ENCODE data around the gene CRBN. TPM values are rescaled to one million over a fixed set of nuclear protein-coding genes. Genes with fewer than 3 reads are reported as not detected.

The CRBN gene
- total RNA-seq, 4 donors from 2014 or later: 56.1 to 205 (median 124) TPM

DNA sequence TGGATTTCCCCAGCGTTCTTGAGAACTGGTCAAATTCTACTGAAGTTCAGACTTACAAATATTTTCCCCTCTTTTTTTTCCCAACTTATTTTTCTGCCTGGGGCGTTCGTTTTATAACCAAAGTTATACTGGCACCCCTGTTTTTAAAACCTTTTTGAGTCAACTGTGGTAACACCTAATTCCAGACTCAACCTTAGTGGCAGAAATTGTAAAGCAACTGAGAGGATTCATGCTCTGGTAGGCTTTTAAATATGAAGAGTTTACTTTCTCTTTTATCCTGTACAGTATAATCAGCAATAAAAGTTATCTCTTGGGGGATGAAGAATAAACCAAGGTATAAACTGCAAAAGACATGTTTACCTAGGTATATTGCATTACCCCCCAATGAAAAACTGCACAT, 71.6 kb downstream of the CRBN start:
- no peak for ATAC-seq

DNA sequence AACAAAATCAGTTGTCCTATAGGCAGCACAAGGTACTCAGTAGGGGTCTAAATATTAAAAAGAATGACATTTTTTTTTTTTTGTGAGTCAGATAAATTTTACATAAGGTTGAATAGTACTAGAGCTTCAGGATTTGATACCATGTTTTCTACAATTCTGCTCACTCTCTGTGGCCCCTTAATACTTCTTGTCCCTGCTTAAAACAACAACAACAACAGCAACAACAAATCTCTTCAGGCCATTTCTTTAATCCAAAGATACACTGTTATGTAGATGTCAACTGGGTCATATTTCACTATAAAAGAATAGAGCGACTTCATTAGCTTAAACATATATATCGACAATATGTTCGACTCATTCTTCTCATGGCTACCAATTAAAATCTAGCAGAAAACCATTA, 72.3 kb downstream of the CRBN start:
- Histone ChIP-seq H3K27me3 (peaks cover 5% of the 10 kb centered on the region), H3K9me3 (no peaks in the 10 kb centered on the region), H3K36me3 (no peaks in the 10 kb centered on the region), H3K4me3 (no peak overlapping the region), H3K4me1 (no peaks in the 10 kb centered on the region), H3K27ac (no peak overlapping the region)
- no peak for ATAC-seq
- 98 to 100% methylated on average over 3 of the region's 3 CpGs for WGBS, 2 donors (ENCODE audit: low coverage in 1 of 2)
- TF ChIP-seq POLR2AphosphoS5 (IDR thresholded peaks at IDR 0.05) (no peak), POLR2A (IDR thresholded peaks at IDR 0.05) (no peak)
- TF ChIP-seq, protein P1, sequence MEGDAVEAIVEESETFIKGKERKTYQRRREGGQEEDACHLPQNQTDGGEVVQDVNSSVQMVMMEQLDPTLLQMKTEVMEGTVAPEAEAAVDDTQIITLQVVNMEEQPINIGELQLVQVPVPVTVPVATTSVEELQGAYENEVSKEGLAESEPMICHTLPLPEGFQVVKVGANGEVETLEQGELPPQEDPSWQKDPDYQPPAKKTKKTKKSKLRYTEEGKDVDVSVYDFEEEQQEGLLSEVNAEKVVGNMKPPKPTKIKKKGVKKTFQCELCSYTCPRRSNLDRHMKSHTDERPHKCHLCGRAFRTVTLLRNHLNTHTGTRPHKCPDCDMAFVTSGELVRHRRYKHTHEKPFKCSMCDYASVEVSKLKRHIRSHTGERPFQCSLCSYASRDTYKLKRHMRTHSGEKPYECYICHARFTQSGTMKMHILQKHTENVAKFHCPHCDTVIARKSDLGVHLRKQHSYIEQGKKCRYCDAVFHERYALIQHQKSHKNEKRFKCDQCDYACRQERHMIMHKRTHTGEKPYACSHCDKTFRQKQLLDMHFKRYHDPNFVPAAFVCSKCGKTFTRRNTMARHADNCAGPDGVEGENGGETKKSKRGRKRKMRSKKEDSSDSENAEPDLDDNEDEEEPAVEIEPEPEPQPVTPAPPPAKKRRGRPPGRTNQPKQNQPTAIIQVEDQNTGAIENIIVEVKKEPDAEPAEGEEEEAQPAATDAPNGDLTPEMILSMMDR (IDR thresholded peaks at IDR 0.05): no peak

More for the DNA sequence above, 71.6 kb downstream of the CRBN start:
- Histone ChIP-seq H3K27me3 (peaks cover 5% of the 10 kb centered on the region), H3K4me1 (no peaks in the 10 kb centered on the region), H3K27ac (no peak overlapping the region), H3K9me3 (no peaks in the 10 kb centered on the region), H3K36me3 (no peaks in the 10 kb centered on the region), H3K4me3 (no peak overlapping the region)
- WGBS, 2 donors (ENCODE audit: low coverage in 1 of 2): 53 to 100% methylated on average over 1 to 3 of the region's 3 CpGs
- TF ChIP-seq, protein P1 (IDR thresholded peaks at IDR 0.05): no peak
- TF ChIP-seq POLR2A (IDR thresholded peaks at IDR 0.05) (no peak), EP300 (IDR thresholded peaks at IDR 0.05) (no peak), POLR2AphosphoS5 (IDR thresholded peaks at IDR 0.05) (no peak)

DNA sequence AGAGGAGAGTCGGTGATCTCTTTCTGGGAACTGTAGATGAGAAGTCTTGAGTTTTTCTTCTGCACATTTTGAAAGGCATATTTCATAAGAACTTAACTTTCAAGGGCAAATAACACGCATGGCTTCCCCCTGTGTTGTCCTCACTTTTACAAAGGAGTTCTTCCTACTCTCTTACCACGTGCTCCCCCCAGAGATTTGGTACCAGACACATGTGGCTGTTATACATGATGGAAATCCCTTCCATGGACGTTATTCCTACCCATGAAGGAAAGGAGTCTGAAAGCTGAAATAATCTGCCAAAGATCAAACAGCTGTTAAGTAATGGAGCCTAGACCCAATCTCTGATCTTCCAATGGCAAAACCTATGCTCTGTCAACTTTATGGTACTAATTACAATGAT, 73.7 kb downstream of the CRBN start:
- Histone ChIP-seq H3K27ac (no peak overlapping the region), H3K36me3 (no peaks in the 10 kb centered on the region), H3K27me3 (peaks cover 5% of the 10 kb centered on the region), H3K9me3 (no peaks in the 10 kb centered on the region), H3K4me3 (no peak overlapping the region), H3K4me1 (no peaks in the 10 kb centered on the region)
- TF ChIP-seq POLR2A (IDR thresholded peaks at IDR 0.05) (no peak), POLR2AphosphoS5 (IDR thresholded peaks at IDR 0.05) (no peak), EP300 (IDR thresholded peaks at IDR 0.05) (no peak)
- TF ChIP-seq, protein P1 (IDR thresholded peaks at IDR 0.05): no peak
- ATAC-seq: no peak
- 75 to 87% methylated on average over 3 to 4 of the region's 4 CpGs for WGBS, 2 donors (ENCODE audit: low coverage in 1 of 2)

DNA sequence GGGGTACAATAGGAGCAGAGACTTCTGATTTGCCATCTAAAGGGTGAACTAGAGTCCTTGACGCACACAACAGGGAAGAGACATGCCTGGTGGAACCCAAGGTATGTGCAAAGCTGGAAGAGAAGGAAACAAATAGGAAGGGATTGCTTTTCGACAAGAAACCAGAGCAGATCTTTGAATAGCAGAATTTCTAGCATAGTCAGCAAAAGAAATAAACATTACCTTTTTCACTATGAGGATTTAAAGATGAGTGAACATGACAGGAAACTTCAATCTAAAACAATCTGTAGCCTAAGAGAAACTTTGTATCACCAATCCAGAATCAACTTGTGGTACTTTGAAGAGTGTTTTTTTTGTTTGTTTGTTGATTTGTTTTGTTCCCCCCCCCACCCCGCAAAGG, 74.2 kb downstream of the CRBN start:
- H3K4me3 ChIP-seq: no peak overlapping the region
- peaks cover 5% of the 10 kb centered on the region for H3K27me3 ChIP-seq
- H3K36me3 ChIP-seq: no peaks in the 10 kb centered on the region
- TF ChIP-seq, protein P1 (IDR thresholded peaks at IDR 0.05): no peak
- no peak for TF ChIP-seq POLR2A (IDR thresholded peaks at IDR 0.05)
- no peak for TF ChIP-seq EP300 (IDR thresholded peaks at IDR 0.05)
- no peak for TF ChIP-seq POLR2AphosphoS5 (IDR thresholded peaks at IDR 0.05)
- no peaks in the 10 kb centered on the region for H3K4me1 ChIP-seq
- no peaks in the 10 kb centered on the region for H3K9me3 ChIP-seq
- no peak for ATAC-seq
- no peak overlapping the region for H3K27ac ChIP-seq
- 73 to 94% methylated on average over 2 to 3 of the region's 3 CpGs for WGBS, 2 donors (ENCODE audit: low coverage in 1 of 2)

DNA sequence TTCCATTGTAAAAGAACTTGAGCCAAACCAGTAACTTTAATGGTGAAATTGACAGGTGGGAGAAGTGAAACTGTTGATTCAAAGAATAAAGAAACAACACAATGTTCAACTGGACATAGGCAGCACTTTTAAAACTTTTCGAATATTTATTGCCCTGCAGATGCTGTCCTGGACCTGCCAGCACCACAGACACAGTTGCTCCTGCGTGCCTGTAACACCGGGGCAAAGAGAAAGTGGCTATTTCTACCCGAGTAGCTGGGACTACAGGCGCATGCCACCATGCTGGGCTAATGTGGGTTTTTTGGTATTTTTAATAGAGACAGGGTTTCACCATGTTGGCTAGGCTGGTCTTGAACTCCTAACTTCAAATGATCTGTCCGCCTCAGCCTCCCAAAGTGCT, 76.7 kb downstream of the CRBN start:
- no peaks in the 10 kb centered on the region for H3K4me1 ChIP-seq
- WGBS, 2 donors (ENCODE audit: low coverage in 1 of 2): 78 to 89% methylated on average over 4 to 5 of the region's 6 CpGs
- H3K9me3 ChIP-seq: no peaks in the 10 kb centered on the region
- TF ChIP-seq, protein P1 (IDR thresholded peaks at IDR 0.05): no peak
- no peak for TF ChIP-seq POLR2A (IDR thresholded peaks at IDR 0.05)
- TF ChIP-seq POLR2AphosphoS5 (IDR thresholded peaks at IDR 0.05): no peak
- TF ChIP-seq EP300 (IDR thresholded peaks at IDR 0.05): no peak
- no peak overlapping the region for H3K27ac ChIP-seq
- no peak overlapping the region for H3K4me3 ChIP-seq
- H3K27me3 ChIP-seq: no peaks in the 10 kb centered on the region
- no peaks in the 10 kb centered on the region for H3K36me3 ChIP-seq
- ATAC-seq: no peak
